Measurements from ENCODE around the gene SYMPK.

The SYMPK gene

GRCh38 chr19:45790942-45791341 lies 72.0 kb downstream of the SYMPK start:
- TF ChIP-seq FOXP2 (optimal IDR thresholded peaks at IDR 0.05; ENCODE audit: control extremely low read depth, extremely low read length, insufficient read depth) (no peak), POLR2AphosphoS5 (IDR thresholded peaks at IDR 0.05; ENCODE audit: borderline replicate concordance, low read depth, low read length) (no peak), EZH2 (IDR thresholded peaks at IDR 0.05) (no peak)
- H3K4me3 ChIP-seq: peak overlapping the region; percentile 90; the same call in 1 of the 2 replicates
- no peak for DNase-seq (ENCODE audit: low read depth, low spot score)
- H3K36me3 ChIP-seq (ENCODE audit: insufficient read depth, low read length): peaks cover 32% of the 10 kb centered on the region
- H3K9ac ChIP-seq (ENCODE audit: insufficient read length): no peak overlapping the region
- no peaks in the 10 kb centered on the region for H3K9me3 ChIP-seq (ENCODE audit: low read depth, low read length)
- H3K27ac ChIP-seq: no peak overlapping the region

- Histone ChIP-seq H3K27ac (no peak overlapping the region), H3K4me3 (no peak overlapping the region), H3K9me3 (ENCODE audit: low read depth, low read length) (no peaks in the 10 kb centered on the region), H3K36me3 (ENCODE audit: insufficient read depth, low read length) (peaks cover 32% of the 10 kb centered on the region), H3K9ac (ENCODE audit: insufficient read length) (no peak overlapping the region)
- TF ChIP-seq POLR2AphosphoS5 (IDR thresholded peaks at IDR 0.05; ENCODE audit: borderline replicate concordance, low read depth, low read length) (no peak), EZH2 (IDR thresholded peaks at IDR 0.05) (no peak), FOXP2 (optimal IDR thresholded peaks at IDR 0.05; ENCODE audit: control extremely low read depth, extremely low read length, insufficient read depth) (no peak)
- no peak for DNase-seq (ENCODE audit: low read depth, low spot score)
Observed at GRCh38 chr19:45789035-45789786, 73.7 kb downstream of the SYMPK start.

DNA sequence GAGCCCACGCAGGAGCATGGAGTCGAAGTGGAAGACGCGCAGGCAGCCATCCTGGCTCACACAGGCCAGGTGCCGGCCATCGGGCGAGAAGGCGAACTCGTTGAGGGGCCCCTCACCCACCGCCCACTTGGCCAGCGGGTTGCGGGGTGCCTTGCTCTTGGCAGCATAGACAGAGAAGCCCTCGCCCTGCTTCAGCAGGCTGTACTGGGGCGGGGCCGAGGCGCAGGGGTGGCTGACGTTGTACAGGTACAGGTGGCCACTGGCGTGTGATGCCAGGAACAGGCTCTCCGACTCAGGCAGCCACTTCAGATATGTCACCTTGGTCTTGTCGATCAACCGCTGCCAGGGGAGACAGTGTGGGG lies 76.4 kb downstream of the SYMPK start:
- Histone ChIP-seq H3K27ac (no peak overlapping the region), H3K9ac (ENCODE audit: insufficient read length) (no peak overlapping the region), H3K36me3 (ENCODE audit: insufficient read depth, low read length) (peaks cover 32% of the 10 kb centered on the region), H3K9me3 (ENCODE audit: low read depth, low read length) (no peaks in the 10 kb centered on the region), H3K4me3 (no peak overlapping the region)
- no peak for TF ChIP-seq POLR2AphosphoS5 (IDR thresholded peaks at IDR 0.05; ENCODE audit: borderline replicate concordance, low read depth, low read length)
- no peak for TF ChIP-seq EZH2 (IDR thresholded peaks at IDR 0.05)
- no peak for TF ChIP-seq FOXP2 (optimal IDR thresholded peaks at IDR 0.05; ENCODE audit: control extremely low read depth, extremely low read length, insufficient read depth)
- no peak for DNase-seq (ENCODE audit: low read depth, low spot score)

DNA sequence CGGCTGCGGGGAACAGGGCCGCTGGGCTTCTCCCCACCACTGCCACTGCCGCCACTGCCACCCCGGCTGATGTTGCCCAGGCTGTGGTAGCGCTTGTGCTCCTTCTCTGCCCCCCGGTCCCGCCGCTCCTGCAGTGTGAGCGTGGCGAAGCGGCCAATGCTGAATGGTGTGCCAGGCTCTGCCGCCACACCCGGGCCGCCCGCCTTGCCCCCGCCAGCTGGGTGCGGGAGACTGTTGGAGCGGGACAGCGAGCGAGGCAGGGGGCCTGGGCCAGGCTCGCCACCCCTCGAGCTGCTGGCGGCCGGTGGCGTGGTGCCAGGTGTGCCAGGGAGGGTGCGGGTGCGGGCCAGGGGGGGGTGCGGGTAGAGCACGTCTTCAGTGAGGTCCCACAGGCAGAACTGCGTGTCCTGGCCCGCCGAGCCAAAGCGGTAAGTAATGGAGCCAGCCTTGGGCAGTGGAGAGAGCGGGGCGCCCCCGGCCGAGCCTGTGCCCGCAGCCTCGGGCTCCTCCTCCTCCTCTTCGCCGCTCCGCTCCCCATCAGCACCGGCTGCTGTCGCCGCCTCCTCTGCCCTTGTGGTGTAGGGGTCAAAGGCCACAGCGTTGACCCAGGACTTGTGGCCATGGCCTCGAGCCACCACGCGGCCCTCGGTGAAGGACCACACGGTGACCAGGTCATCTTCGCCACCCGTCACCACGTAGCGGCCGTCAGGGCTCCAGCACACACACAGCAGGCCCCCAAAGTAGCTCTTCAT lies 77.0 kb downstream of the SYMPK start:
- Histone ChIP-seq H3K27ac (no peak overlapping the region), H3K36me3 (ENCODE audit: insufficient read depth, low read length) (peaks cover 32% of the 10 kb centered on the region), H3K9ac (ENCODE audit: insufficient read length) (no peak overlapping the region), H3K4me3 (no peak overlapping the region), H3K9me3 (ENCODE audit: low read depth, low read length) (no peaks in the 10 kb centered on the region)
- DNase-seq (ENCODE audit: low read depth, low spot score): no peak
- TF ChIP-seq FOXP2 (optimal IDR thresholded peaks at IDR 0.05; ENCODE audit: control extremely low read depth, extremely low read length, insufficient read depth): no peak
- no peak for TF ChIP-seq POLR2AphosphoS5 (IDR thresholded peaks at IDR 0.05; ENCODE audit: borderline replicate concordance, low read depth, low read length)
- TF ChIP-seq EZH2 (IDR thresholded peaks at IDR 0.05): no peak

- Histone ChIP-seq H3K36me3 (ENCODE audit: insufficient read depth, low read length) (peaks cover 27% of the 10 kb centered on the region), H3K27ac (no peak overlapping the region), H3K9me3 (ENCODE audit: low read depth, low read length) (no peaks in the 10 kb centered on the region), H3K9ac (ENCODE audit: insufficient read length) (no peak overlapping the region), H3K4me3 (no peak overlapping the region)
- DNase-seq (ENCODE audit: low read depth, low spot score): no peak
- no peak for TF ChIP-seq POLR2AphosphoS5 (IDR thresholded peaks at IDR 0.05; ENCODE audit: borderline replicate concordance, low read depth, low read length)
Observed at GRCh38 chr19:45785097-45785496, 77.8 kb downstream of the SYMPK start.

DNA sequence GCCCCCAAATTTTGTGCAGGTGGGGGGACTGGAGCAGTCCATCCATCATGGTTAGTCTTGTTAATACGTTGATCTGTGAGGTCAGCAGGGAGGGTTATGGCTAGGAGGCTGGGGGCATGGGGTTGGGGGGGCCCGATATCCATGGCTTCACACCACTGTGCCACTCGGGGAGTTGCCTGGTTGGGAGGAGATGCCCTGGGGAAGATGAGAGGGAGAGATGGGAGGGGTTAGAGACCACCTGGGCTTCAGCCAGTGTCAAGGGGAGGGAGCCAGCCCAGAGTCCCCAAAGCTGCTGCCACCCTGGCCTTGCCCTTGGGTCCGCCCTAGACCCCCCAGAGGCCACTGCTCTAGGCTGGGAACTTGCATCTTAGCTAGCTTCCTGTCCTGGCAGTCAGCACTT lies 78.9 kb downstream of the SYMPK start:
- H3K4me3 ChIP-seq: no peak overlapping the region
- DNase-seq (ENCODE audit: low read depth, low spot score): no peak
- H3K9me3 ChIP-seq (ENCODE audit: low read depth, low read length): no peaks in the 10 kb centered on the region
- peaks cover 21% of the 10 kb centered on the region for H3K36me3 ChIP-seq (ENCODE audit: insufficient read depth, low read length)
- H3K27ac ChIP-seq: no peak overlapping the region
- TF ChIP-seq EZH2 (IDR thresholded peaks at IDR 0.05): no peak
- TF ChIP-seq POLR2AphosphoS5 (IDR thresholded peaks at IDR 0.05; ENCODE audit: borderline replicate concordance, low read depth, low read length): no peak
- TF ChIP-seq FOXP2 (optimal IDR thresholded peaks at IDR 0.05; ENCODE audit: control extremely low read depth, extremely low read length, insufficient read depth): no peak
- no peak overlapping the region for H3K9ac ChIP-seq (ENCODE audit: insufficient read length)

DNA sequence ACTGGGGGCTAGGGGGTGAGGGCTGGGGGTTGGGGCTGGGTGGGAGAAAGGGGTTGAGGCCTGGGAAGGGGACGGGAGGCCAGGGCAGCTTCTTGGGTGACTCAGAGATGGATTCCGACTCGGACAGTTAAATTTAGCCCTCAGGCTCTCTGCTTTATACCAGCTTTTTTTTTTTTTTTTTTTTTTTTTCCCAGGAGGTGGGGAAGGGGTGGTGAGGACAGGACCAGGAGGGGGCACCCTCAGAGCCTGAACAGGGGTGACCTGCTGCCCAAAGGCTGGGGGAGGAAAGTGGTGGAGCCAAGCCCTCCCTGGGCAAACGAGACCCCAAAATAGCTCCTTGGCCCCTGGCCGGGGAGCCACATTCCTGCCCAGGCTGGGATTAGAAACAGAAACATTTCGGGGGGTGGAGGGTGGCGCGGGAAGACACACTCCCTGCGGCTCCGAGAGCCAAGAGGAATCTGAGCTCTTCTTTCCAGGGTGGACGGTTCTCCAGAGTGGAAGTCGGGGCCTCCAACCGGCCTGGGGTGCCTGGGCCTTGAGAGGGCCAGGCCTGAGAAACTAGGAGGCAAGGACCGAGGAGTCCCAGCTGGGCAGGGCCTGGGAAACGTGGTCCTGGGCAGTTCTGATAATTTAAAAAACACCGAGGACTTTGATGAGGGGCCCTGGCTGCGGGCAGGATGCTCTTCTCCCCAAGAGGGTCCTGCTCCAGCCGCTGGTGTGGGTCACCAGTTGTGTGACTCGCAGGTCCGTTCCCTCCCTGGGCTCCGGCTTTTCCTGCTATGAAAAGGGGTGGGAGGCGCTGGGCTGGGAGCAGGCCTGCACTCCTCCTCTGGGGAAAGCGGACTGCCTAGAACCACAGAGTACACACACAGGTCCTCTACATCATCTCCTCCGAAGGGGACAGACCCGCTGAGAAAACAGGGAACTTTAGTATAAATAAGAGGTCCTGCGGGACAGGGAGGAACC lies 79.8 kb downstream of the SYMPK start:
- H3K27ac ChIP-seq: no peak overlapping the region
- H3K4me3 ChIP-seq: no peak overlapping the region
- H3K36me3 ChIP-seq (ENCODE audit: insufficient read depth, low read length): peaks cover 11% of the 10 kb centered on the region; the same call in 1 of the 2 replicates
- no peak overlapping the region for H3K9ac ChIP-seq (ENCODE audit: insufficient read length)
- no peaks in the 10 kb centered on the region for H3K9me3 ChIP-seq (ENCODE audit: low read depth, low read length)
- TF ChIP-seq EZH2 (IDR thresholded peaks at IDR 0.05): no peak
- DNase-seq (ENCODE audit: low read depth, low spot score): no peak

- no peak for DNase-seq (ENCODE audit: low read depth, low spot score)
Observed at GRCh38 chr19:45782162-45782691, 80.7 kb downstream of the SYMPK start, which contains the start of gene DMPK. DMPK (minus strand) TSS chr19:45782490; CDS start chr19:45782352, 138 bp downstream.

More at GRCh38 chr19:45782162-45782691, 80.7 kb downstream of the SYMPK start, which contains the start of gene DMPK:
- no peaks in the 10 kb centered on the region for H3K9me3 ChIP-seq (ENCODE audit: low read depth, low read length)
- TF ChIP-seq FOXP2 (optimal IDR thresholded peaks at IDR 0.05; ENCODE audit: control extremely low read depth, extremely low read length, insufficient read depth) (no peak), EZH2 (IDR thresholded peaks at IDR 0.05) (no peak), POLR2AphosphoS5 (IDR thresholded peaks at IDR 0.05; ENCODE audit: borderline replicate concordance, low read depth, low read length) (no peak)
- peaks cover 9% of the 10 kb centered on the region; the same call in 1 of the 2 replicates for H3K36me3 ChIP-seq (ENCODE audit: insufficient read depth, low read length)
- no peak within 1 kb of the TSS for H3K4me3 ChIP-seq
- no peak within 1 kb of the TSS for H3K27ac ChIP-seq
- no peak within 1 kb of the TSS for H3K9ac ChIP-seq (ENCODE audit: insufficient read length)

All from SK-N-MC (cell line).